Measurements from ENCODE around the gene CUTC.

GRCh38 chr10:99700649-99701048 is 31.4 kb upstream of the CUTC start:
- TF ChIP-seq RCOR1 (IDR thresholded peaks at IDR 0.05; ENCODE audit: low read depth, low read length) (no peak), EP300 (IDR thresholded peaks at IDR 0.05) (no peak), CTCF (IDR thresholded peaks at IDR 0.05) (no peak), REST (IDR thresholded peaks at IDR 0.05) (no peak), SMC3 (IDR thresholded peaks at IDR 0.05) (no peak)

All from A549 (cell line).